ENCODE results near the gene LRRK1.

LRRK1 gene

GRCh38 chr15:101053261-101053660 lies 134.1 kb downstream of the LRRK1 start:
- DNase-seq = no peak
- no peak overlapping the region for H3K4me3 ChIP-seq (ENCODE audit: low read depth, low read length)
- no peaks in the 10 kb centered on the region for H3K4me1 ChIP-seq
- H3K9me3 ChIP-seq = no peaks in the 10 kb centered on the region
- no peaks in the 10 kb centered on the region for H3K36me3 ChIP-seq
- TF ChIP-seq CTCF (IDR thresholded peaks at IDR 0.05; ENCODE audit: low read depth, low read length) = no peak
- no peaks in the 10 kb centered on the region for H3K27me3 ChIP-seq

GRCh38 chr15:101054116-101054515 lies 135.0 kb downstream of the LRRK1 start:
- Histone ChIP-seq H3K4me3 (ENCODE audit: low read depth, low read length) (no peak overlapping the region), H3K36me3 (no peaks in the 10 kb centered on the region), H3K27me3 (no peaks in the 10 kb centered on the region), H3K4me1 (no peaks in the 10 kb centered on the region), H3K9me3 (no peaks in the 10 kb centered on the region)
- TF ChIP-seq CTCF (IDR thresholded peaks at IDR 0.05; ENCODE audit: low read depth, low read length) = no peak
- DNase-seq = no peak

- Histone ChIP-seq H3K27me3 (no peaks in the 10 kb centered on the region), H3K4me1 (no peaks in the 10 kb centered on the region), H3K36me3 (no peaks in the 10 kb centered on the region), H3K4me3 (ENCODE audit: low read depth, low read length) (no peak overlapping the region), H3K9me3 (no peaks in the 10 kb centered on the region)
- no peak for DNase-seq
- no peak for TF ChIP-seq CTCF (IDR thresholded peaks at IDR 0.05; ENCODE audit: low read depth, low read length)
Observed at GRCh38 chr15:101054991-101055390, 135.8 kb downstream of the LRRK1 start.

- H3K4me3 ChIP-seq (ENCODE audit: low read depth, low read length) = no peak overlapping the region
- no peaks in the 10 kb centered on the region for H3K27me3 ChIP-seq
- no peaks in the 10 kb centered on the region for H3K4me1 ChIP-seq
- no peak for DNase-seq
- H3K9me3 ChIP-seq = no peaks in the 10 kb centered on the region
- H3K36me3 ChIP-seq = no peaks in the 10 kb centered on the region
- TF ChIP-seq CTCF (IDR thresholded peaks at IDR 0.05; ENCODE audit: low read depth, low read length) = no peak
Observed at GRCh38 chr15:101055411-101055810, 136.3 kb downstream of the LRRK1 start.

GRCh38 chr15:101056366-101057334 lies 137.5 kb downstream of the LRRK1 start:
- H3K9me3 ChIP-seq = no peaks in the 10 kb centered on the region
- TF ChIP-seq CTCF (IDR thresholded peaks at IDR 0.05; ENCODE audit: low read depth, low read length) = no peak
- H3K36me3 ChIP-seq = no peaks in the 10 kb centered on the region
- H3K4me1 ChIP-seq = no peaks in the 10 kb centered on the region
- no peaks in the 10 kb centered on the region for H3K27me3 ChIP-seq
- H3K4me3 ChIP-seq (ENCODE audit: low read depth, low read length) = no peak overlapping the region
- DNase-seq = no peak

GRCh38 chr15:101057841-101058407 lies 138.8 kb downstream of the LRRK1 start:
- H3K27me3 ChIP-seq = no peaks in the 10 kb centered on the region
- H3K9me3 ChIP-seq = no peaks in the 10 kb centered on the region
- no peaks in the 10 kb centered on the region for H3K36me3 ChIP-seq
- no peaks in the 10 kb centered on the region for H3K4me1 ChIP-seq
- no peak for DNase-seq
- TF ChIP-seq CTCF (IDR thresholded peaks at IDR 0.05; ENCODE audit: low read depth, low read length) = no peak
- no peak overlapping the region for H3K4me3 ChIP-seq (ENCODE audit: low read depth, low read length)
